Neural cell (in vitro differentiated cells): ENCODE measurements around the gene CHST13.

Experiments used
- EZH2 ChIP-seq: fragments of 200-600, 300-800 bp; shearing (Covaris generic), sonication (generic); IDR thresholded peaks from 2 replicates; pipeline ENCODE4 v1.6.1; 2014; ENCODE audit warnings: antibody characterized with exemption, low read length, borderline replicate concordance, mild to moderate bottlenecking; ENCODE audit not compliant: insufficient read depth, poor library complexity, severe bottlenecking
- MXI1 ChIP-seq: fragments of 450-650 bp; conservative IDR thresholded peaks from 2 replicates; pipeline ENCODE4 v1.6.1; 2014; ENCODE audit warnings: antibody characterized with exemption, mild to moderate bottlenecking; ENCODE audit not compliant: poor library complexity, severe bottlenecking
- POLR2AphosphoS5 ChIP-seq: IDR thresholded peaks from 2 replicates; pipeline ENCODE4 v1.6.1; 2012
- RAD21 ChIP-seq: fragments of 450-650 bp; conservative IDR thresholded peaks from 2 replicates; pipeline ENCODE4 v1.6.1; 2014; ENCODE audit warnings: antibody characterized with exemption, mild to moderate bottlenecking, moderate library complexity
- TAF1 ChIP-seq: IDR thresholded peaks from 2 replicates; pipeline ENCODE4 v1.6.1; 2012; ENCODE audit warnings: low read depth
- TF ChIP-seq, protein P1 (sequence below): fragments of 450-650 bp; IDR thresholded peaks from 2 replicates; pipeline ENCODE4 v1.5.1; 2014; ENCODE audit warnings: antibody characterized with exemption, mild to moderate bottlenecking, moderate library complexity; ENCODE audit not compliant: poor library complexity, severe bottlenecking
- TF ChIP-seq, protein P2 (sequence below): IDR thresholded peaks from 2 replicates; pipeline ENCODE4 v1.6.1; 2012; ENCODE audit warnings: borderline replicate concordance

DNA sequence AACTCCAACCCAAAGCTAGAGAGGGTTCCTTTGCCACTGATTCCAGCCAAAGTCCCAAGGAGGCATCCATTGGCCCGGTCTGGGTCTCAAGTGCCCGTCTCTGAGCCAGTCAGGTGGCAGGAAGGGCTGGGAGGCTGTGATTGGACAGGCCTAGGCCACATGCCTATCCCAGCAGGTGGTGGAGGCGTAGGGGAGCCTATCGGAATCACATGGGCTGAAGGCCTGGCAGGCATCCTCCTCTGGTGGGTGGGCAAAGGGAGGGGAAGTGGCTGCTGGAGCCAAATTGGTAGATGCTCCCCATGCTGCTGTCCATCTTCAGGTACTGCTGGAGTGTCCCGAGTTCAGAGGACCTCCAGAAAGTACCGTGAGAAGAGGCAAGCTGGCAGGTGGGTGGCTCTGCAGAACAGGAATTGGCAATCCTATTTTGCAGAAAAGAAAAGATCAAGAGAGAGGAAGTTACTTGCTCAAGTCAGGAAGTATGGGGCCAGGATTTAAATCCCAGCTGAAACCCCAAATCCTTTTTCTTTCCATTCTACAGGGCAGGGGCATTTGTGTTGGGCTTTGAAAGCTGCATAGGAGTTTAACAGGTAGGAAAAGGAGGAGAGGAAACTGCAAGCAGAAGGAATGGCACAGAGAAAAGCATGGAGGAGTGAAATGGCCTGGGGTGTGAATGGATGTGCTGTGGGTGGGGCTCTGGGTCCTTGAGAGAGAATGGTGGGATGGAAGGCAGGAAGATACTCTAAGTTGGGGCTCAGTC is 3.7 kb downstream of the CHST13 start:
- TF ChIP-seq, protein P1, sequence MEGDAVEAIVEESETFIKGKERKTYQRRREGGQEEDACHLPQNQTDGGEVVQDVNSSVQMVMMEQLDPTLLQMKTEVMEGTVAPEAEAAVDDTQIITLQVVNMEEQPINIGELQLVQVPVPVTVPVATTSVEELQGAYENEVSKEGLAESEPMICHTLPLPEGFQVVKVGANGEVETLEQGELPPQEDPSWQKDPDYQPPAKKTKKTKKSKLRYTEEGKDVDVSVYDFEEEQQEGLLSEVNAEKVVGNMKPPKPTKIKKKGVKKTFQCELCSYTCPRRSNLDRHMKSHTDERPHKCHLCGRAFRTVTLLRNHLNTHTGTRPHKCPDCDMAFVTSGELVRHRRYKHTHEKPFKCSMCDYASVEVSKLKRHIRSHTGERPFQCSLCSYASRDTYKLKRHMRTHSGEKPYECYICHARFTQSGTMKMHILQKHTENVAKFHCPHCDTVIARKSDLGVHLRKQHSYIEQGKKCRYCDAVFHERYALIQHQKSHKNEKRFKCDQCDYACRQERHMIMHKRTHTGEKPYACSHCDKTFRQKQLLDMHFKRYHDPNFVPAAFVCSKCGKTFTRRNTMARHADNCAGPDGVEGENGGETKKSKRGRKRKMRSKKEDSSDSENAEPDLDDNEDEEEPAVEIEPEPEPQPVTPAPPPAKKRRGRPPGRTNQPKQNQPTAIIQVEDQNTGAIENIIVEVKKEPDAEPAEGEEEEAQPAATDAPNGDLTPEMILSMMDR, result no peak
- TF ChIP-seq, protein P2, sequence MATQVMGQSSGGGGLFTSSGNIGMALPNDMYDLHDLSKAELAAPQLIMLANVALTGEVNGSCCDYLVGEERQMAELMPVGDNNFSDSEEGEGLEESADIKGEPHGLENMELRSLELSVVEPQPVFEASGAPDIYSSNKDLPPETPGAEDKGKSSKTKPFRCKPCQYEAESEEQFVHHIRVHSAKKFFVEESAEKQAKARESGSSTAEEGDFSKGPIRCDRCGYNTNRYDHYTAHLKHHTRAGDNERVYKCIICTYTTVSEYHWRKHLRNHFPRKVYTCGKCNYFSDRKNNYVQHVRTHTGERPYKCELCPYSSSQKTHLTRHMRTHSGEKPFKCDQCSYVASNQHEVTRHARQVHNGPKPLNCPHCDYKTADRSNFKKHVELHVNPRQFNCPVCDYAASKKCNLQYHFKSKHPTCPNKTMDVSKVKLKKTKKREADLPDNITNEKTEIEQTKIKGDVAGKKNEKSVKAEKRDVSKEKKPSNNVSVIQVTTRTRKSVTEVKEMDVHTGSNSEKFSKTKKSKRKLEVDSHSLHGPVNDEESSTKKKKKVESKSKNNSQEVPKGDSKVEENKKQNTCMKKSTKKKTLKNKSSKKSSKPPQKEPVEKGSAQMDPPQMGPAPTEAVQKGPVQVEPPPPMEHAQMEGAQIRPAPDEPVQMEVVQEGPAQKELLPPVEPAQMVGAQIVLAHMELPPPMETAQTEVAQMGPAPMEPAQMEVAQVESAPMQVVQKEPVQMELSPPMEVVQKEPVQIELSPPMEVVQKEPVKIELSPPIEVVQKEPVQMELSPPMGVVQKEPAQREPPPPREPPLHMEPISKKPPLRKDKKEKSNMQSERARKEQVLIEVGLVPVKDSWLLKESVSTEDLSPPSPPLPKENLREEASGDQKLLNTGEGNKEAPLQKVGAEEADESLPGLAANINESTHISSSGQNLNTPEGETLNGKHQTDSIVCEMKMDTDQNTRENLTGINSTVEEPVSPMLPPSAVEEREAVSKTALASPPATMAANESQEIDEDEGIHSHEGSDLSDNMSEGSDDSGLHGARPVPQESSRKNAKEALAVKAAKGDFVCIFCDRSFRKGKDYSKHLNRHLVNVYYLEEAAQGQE, result no peak
- no peak for TF ChIP-seq EZH2
- no peak for TF ChIP-seq RAD21
- no peak for TF ChIP-seq TAF1
- TF ChIP-seq MXI1, result no peak
- TF ChIP-seq POLR2AphosphoS5, result no peak
